Vagina (tissue), 2 donors: ENCODE results near the gene ARGLU1. TPM values are rescaled to one million over a fixed set of nuclear protein-coding genes. Genes with fewer than 3 reads are reported as not detected.

ENCODE experiments used
- DNase-seq, 2 donors: peaks; one replicate each; pipeline ENCODE4 v3.0.0-alpha.2; 2017; ENCODE audit errors: extremely low spot score in 2 of 2
- H3K27ac ChIP-seq: fragments of 200-600 bp; sonication (generic); one replicate; pipeline ENCODE4 v1.5.1; 2019
- H3K27me3 ChIP-seq: fragments of 200-600 bp; sonication (generic); one replicate; pipeline ENCODE4 v1.5.1; 2019
- H3K36me3 ChIP-seq, 2 donors: fragments of 200-600 bp; sonication (generic); one replicate each; pipeline ENCODE4 v1.5.1; 2017 to 2019
- H3K4me1 ChIP-seq: fragments of 200-600 bp; sonication (generic); one replicate; pipeline ENCODE4 v1.5.1; 2019
- H3K4me3 ChIP-seq, 2 donors: fragments of 200-600 bp; sonication (generic); 1 replicate in 1 of 2; 2 replicates in 1 of 2; pipeline ENCODE4 v1.5.1; 2016 to 2019
- H3K9me3 ChIP-seq: fragments of 200-600 bp; sonication (generic); one replicate; pipeline ENCODE4 v1.5.1; 2019
- CTCF ChIP-seq, 3 experiments: fragments of 450-650 bp in 2 of 3; fragments of 200-600 bp in 1 of 3; sonication (generic) in 1 of 3; IDR thresholded peaks; one replicate each; pipeline ENCODE4 v1.5.1; 2017 to 2019; ENCODE audit warnings: antibody characterized with exemption in 3 of 3, mild to moderate bottlenecking in 2 of 3, moderate library complexity in 2 of 3
- POLR2A ChIP-seq, 2 donors: fragments of 450-650 bp; IDR thresholded peaks; one replicate each; pipeline ENCODE4 v1.6.1; 2017; ENCODE audit warnings: antibody characterized with exemption in 2 of 2, mild to moderate bottlenecking in 2 of 2, moderate library complexity in 2 of 2
- POLR2AphosphoS5 ChIP-seq, 2 donors: sonication (generic); formaldehyde crosslinking; IDR thresholded peaks; one replicate each; pipeline ENCODE4 v1.9.0; 2017; ENCODE audit warnings: antibody characterized with exemption in 2 of 2, mild to moderate bottlenecking in 2 of 2, low read depth in 1 of 2; ENCODE audit not compliant: insufficient read depth in 1 of 2
- intact Hi-C: fragments of 100-400 bp; cut with DNase I; formaldehyde crosslinking; loops from one replicate; pipeline ENCODE4 v1.15.1; 2023
- total RNA-seq: library from RNA; depleted of rRNA; stranded (reverse); fragments of >200 nt; gene quantifications from one replicate; pipeline ENCODE4 v1.2.3, GENCODE V29; 2016

Gene ARGLU1
- total RNA-seq, 1 donor from 2014 or later: 88.9 TPM

- no peak for TF ChIP-seq CTCF (IDR thresholded peaks at IDR 0.05)
- no peak for TF ChIP-seq POLR2A (IDR thresholded peaks at IDR 0.05)
- peak in 1 of 2 donors; percentile 63 for TF ChIP-seq POLR2AphosphoS5 (IDR thresholded peaks at IDR 0.05; ENCODE audit: insufficient read depth in 1 of 2, low read depth in 1 of 2)
- peak overlapping the region; percentile 74 to 83 for H3K4me3 ChIP-seq
- H3K27me3 ChIP-seq: no peaks in the 10 kb centered on the region
- peak overlapping the region; percentile 95 for H3K27ac ChIP-seq
- intact Hi-C loops: loop anchor here (10.0 kb wide), 1 partner anchor 381 kb away; no protein-coding TSS in a partner anchor
- H3K36me3 ChIP-seq: no peaks in the 10 kb centered on the region
- H3K4me1 ChIP-seq: peaks cover 40% of the 10 kb centered on the region
- no peaks in the 10 kb centered on the region for H3K9me3 ChIP-seq
- no peak for DNase-seq
Measured at GRCh38 chr13:106533943-106534638, 33.8 kb downstream of the ARGLU1 start.

- no peaks in the 10 kb centered on the region for H3K36me3 ChIP-seq
- H3K27me3 ChIP-seq: no peaks in the 10 kb centered on the region
- H3K27ac ChIP-seq: peak overlapping the region; percentile 95
- no peaks in the 10 kb centered on the region for H3K9me3 ChIP-seq
- no peak for DNase-seq
- H3K4me3 ChIP-seq: peak overlapping the region; percentile 74 to 83
- peaks cover 43% of the 10 kb centered on the region for H3K4me1 ChIP-seq
- TF ChIP-seq CTCF (IDR thresholded peaks at IDR 0.05) (peak in 2 of 3 experiments; percentile 11 to 72), POLR2A (IDR thresholded peaks at IDR 0.05) (no peak), POLR2AphosphoS5 (IDR thresholded peaks at IDR 0.05; ENCODE audit: insufficient read depth in 1 of 2, low read depth in 1 of 2) (peak in 1 of 2 donors; percentile 15)
- intact Hi-C loops: loop anchor here (10.0 kb wide), 1 partner anchor 381 kb away; no protein-coding TSS in a partner anchor
Measured at GRCh38 chr13:106533101-106533942, 34.6 kb downstream of the ARGLU1 start.

- Histone ChIP-seq H3K36me3 (no peaks in the 10 kb centered on the region), H3K9me3 (no peaks in the 10 kb centered on the region), H3K27me3 (no peaks in the 10 kb centered on the region), H3K4me1 (peaks cover 43% of the 10 kb centered on the region), H3K27ac (peak overlapping the region; percentile 95), H3K4me3 (peak overlapping the region; percentile 39 to 74)
- no peak for DNase-seq
- TF ChIP-seq POLR2A (IDR thresholded peaks at IDR 0.05) (no peak), CTCF (IDR thresholded peaks at IDR 0.05) (no peak), POLR2AphosphoS5 (IDR thresholded peaks at IDR 0.05; ENCODE audit: insufficient read depth in 1 of 2, low read depth in 1 of 2) (no peak)
- intact Hi-C loops: loop anchor here (10.0 kb wide), 1 partner anchor 382 kb away; no protein-coding TSS in a partner anchor
Measured at GRCh38 chr13:106532111-106532929, 35.6 kb downstream of the ARGLU1 start.

GRCh38 chr13:106530980-106531481 is 36.9 kb downstream of the ARGLU1 start:
- DNase-seq: no peak
- Histone ChIP-seq H3K4me3 (no peak overlapping the region), H3K27ac (no peak overlapping the region), H3K27me3 (no peaks in the 10 kb centered on the region), H3K4me1 (peaks cover 46% of the 10 kb centered on the region), H3K36me3 (no peaks in the 10 kb centered on the region), H3K9me3 (no peaks in the 10 kb centered on the region)
- TF ChIP-seq POLR2A (IDR thresholded peaks at IDR 0.05) (no peak), CTCF (IDR thresholded peaks at IDR 0.05) (no peak)
- intact Hi-C loops: loop anchor here (10.0 kb wide), 1 partner anchor 384 kb away; no protein-coding TSS in a partner anchor
